GM12878 (cell line): ENCODE data around the gene GUCA2A.
A peak's percentile ranks its signal among the peaks of the same experiment; 100 is the strongest.

Source experiments
- CTCF ChIP-seq, 3 experiments: IDR thresholded peaks in 2 of 3; conservative IDR thresholded peaks in 1 of 3; 2 replicates each; pipeline ENCODE4 v1.5.1; 2011; ENCODE audit warnings: low read depth in 3 of 3, low read length in 3 of 3, mild to moderate bottlenecking in 3 of 3, control low read depth in 2 of 3, moderate library complexity in 2 of 3, inconsistent platforms in 1 of 3, mixed read lengths in 1 of 3; ENCODE audit not compliant: control insufficient read depth in 2 of 3, insufficient read depth in 1 of 3; ENCODE audit errors: extremely low read depth in 1 of 3
- EGR1 ChIP-seq, 2 experiments: IDR thresholded peaks; 1 replicate in 1 of 2; 2 replicates in 1 of 2; pipeline ENCODE4 v1.6.1; 2011 to 2012; ENCODE audit warnings: low read depth in 2 of 2, low read length in 2 of 2, borderline replicate concordance in 1 of 2, mild to moderate bottlenecking in 1 of 2, moderate library complexity in 1 of 2
- ELK1 ChIP-seq: IDR thresholded peaks from 2 replicates; pipeline ENCODE4 v1.6.1; 2012; ENCODE audit warnings: low read depth, low read length, improper control_type of control experiment
- GABPA ChIP-seq: IDR thresholded peaks from 2 replicates; pipeline ENCODE4 v1.6.1; 2014; ENCODE audit warnings: antibody characterized with exemption, low read depth, mild to moderate bottlenecking, inconsistent platforms
- KAT2A ChIP-seq: conservative IDR thresholded peaks from 2 replicates; pipeline ENCODE4 v1.6.1; 2011; ENCODE audit warnings: low read depth, low read length; ENCODE audit not compliant: control insufficient read depth
- MYC ChIP-seq: IDR thresholded peaks from 2 replicates; pipeline ENCODE4 v1.6.1; 2011; ENCODE audit warnings: mild to moderate bottlenecking, low read length, moderate library complexity, inconsistent platforms; ENCODE audit not compliant: insufficient read depth, insufficient replicate concordance, insufficient read length, severe bottlenecking
- PAX8 ChIP-seq: fragments of 450-650 bp; IDR thresholded peaks from 2 replicates; pipeline ENCODE4 v1.6.1; 2017; ENCODE audit warnings: mild to moderate bottlenecking, moderate library complexity
- POLR2A ChIP-seq: IDR thresholded peaks from 2 replicates; pipeline ENCODE4 v1.6.1; 2011; ENCODE audit warnings: low read depth, mild to moderate bottlenecking, low read length
- RUNX3 ChIP-seq: IDR thresholded peaks from 2 replicates; pipeline ENCODE4 v1.6.1; 2012; ENCODE audit warnings: low read length, inconsistent platforms
- USF2 ChIP-seq: IDR thresholded peaks from 2 replicates; pipeline ENCODE4 v1.6.1; 2011; ENCODE audit warnings: low read depth, low read length, improper control_type of control experiment, borderline replicate concordance
- ZNF274 ChIP-seq: IDR thresholded peaks from one replicate; pipeline ENCODE4 v1.8.0; 2011; ENCODE audit not compliant: insufficient read length, insufficient read depth

- peak; percentile 48 for TF ChIP-seq POLR2A
- TF ChIP-seq CTCF (IDR thresholded peaks at IDR 0.05 in 2 of 3, conservative IDR thresholded peaks at IDR 0.05 in 1 of 3; ENCODE audit: control insufficient read depth in 2 of 3, extremely low read depth in 1 of 3, insufficient read depth in 1 of 3, low read depth in 3 of 3, low read length in 3 of 3) = no peak
- no peak for TF ChIP-seq ZNF274
- no peak for TF ChIP-seq MYC
- no peak for TF ChIP-seq KAT2A
- no peak for TF ChIP-seq ELK1
- TF ChIP-seq USF2 = no peak
- no peak for TF ChIP-seq RUNX3
- no peak for TF ChIP-seq GABPA
- no peak for TF ChIP-seq EGR1 (IDR thresholded peaks at IDR 0.05; ENCODE audit: borderline replicate concordance in 1 of 2, low read depth in 2 of 2, low read length in 2 of 2)
- TF ChIP-seq PAX8 = no peak
Observed at GRCh38 chr1:42175314-42176054, 10.9 kb upstream of the GUCA2A start.
